H9 (cell line): Measurements from ENCODE around the gene THSD4. TPM values are rescaled to one million over a fixed set of nuclear protein-coding genes. Genes with fewer than 3 reads are reported as not detected.

Experiments used
- DNase-seq: peaks from one replicate; pipeline ENCODE4 v3.0.0-alpha.2; 2017
- H2AFZ ChIP-seq: one replicate; pipeline ENCODE4 v1.6.1; 2013; ENCODE audit warnings: mild to moderate bottlenecking, low read length, control low read depth, moderate library complexity
- H2AK5ac ChIP-seq: 2 replicates; pipeline ENCODE4 v1.6.1; 2013; ENCODE audit warnings: low read length, control low read depth, mixed read lengths; ENCODE audit not compliant: insufficient read length
- H2BK120ac ChIP-seq: one replicate; pipeline ENCODE4 v1.6.1; 2013; ENCODE audit warnings: low read depth, mild to moderate bottlenecking, low read length, control low read depth, inconsistent platforms; ENCODE audit not compliant: poor library complexity, severe bottlenecking
- H2BK12ac ChIP-seq: 2 replicates; pipeline ENCODE4 v1.6.1; 2013; ENCODE audit warnings: low read length, control low read depth, mixed read lengths, low read depth; ENCODE audit not compliant: insufficient read length
- H2BK15ac ChIP-seq: 2 replicates; pipeline ENCODE4 v1.6.1; 2013; ENCODE audit warnings: low read depth, low read length, control low read depth
- H2BK20ac ChIP-seq: one replicate; pipeline ENCODE4 v1.6.1; 2013; ENCODE audit warnings: low read depth, mild to moderate bottlenecking, low read length, control low read depth, inconsistent platforms; ENCODE audit not compliant: poor library complexity, severe bottlenecking
- H2BK5ac ChIP-seq: 2 replicates; pipeline ENCODE4 v1.6.1; 2013; ENCODE audit warnings: low read length, control low read depth, mixed read lengths; ENCODE audit not compliant: insufficient read length
- H3K14ac ChIP-seq: 2 replicates; pipeline ENCODE4 v1.6.1; 2013; ENCODE audit warnings: low read length, control low read depth; ENCODE audit not compliant: insufficient read depth
- H3K18ac ChIP-seq: 2 replicates; pipeline ENCODE4 v1.6.1; 2013; ENCODE audit warnings: low read depth, mild to moderate bottlenecking, mixed read lengths, low read length, control low read depth; ENCODE audit not compliant: insufficient read length
- H3K23ac ChIP-seq: 2 replicates; pipeline ENCODE4 v1.6.1; 2013; ENCODE audit warnings: low read length, control low read depth, mixed read lengths, low read depth; ENCODE audit not compliant: insufficient read length
- H3K23me2 ChIP-seq: 2 replicates; pipeline ENCODE4 v1.6.1; 2013; ENCODE audit warnings: low read depth, mild to moderate bottlenecking, mixed read lengths, low read length, control low read depth; ENCODE audit not compliant: insufficient read length, poor library complexity, severe bottlenecking
- H3K27ac ChIP-seq: 2 replicates; pipeline ENCODE4 v1.5.1; 2013; ENCODE audit warnings: low read length, control low read depth, mixed read lengths, low read depth; ENCODE audit not compliant: insufficient read length
- H3K27me3 ChIP-seq: 2 replicates; pipeline ENCODE4 v1.6.1; 2013; ENCODE audit warnings: low read length, control low read depth, inconsistent platforms; ENCODE audit not compliant: insufficient read depth
- H3K4ac ChIP-seq: 2 replicates; pipeline ENCODE4 v1.6.1; 2013; ENCODE audit warnings: low read depth, mild to moderate bottlenecking, control low read depth, inconsistent platforms, low read length, moderate library complexity
- H3K4me1 ChIP-seq: 2 replicates; pipeline ENCODE4 v1.6.1; 2013; ENCODE audit warnings: low read length, control low read depth, inconsistent platforms; ENCODE audit not compliant: insufficient read depth
- H3K4me2 ChIP-seq: 2 replicates; pipeline ENCODE4 v1.6.1; 2013; ENCODE audit warnings: low read length, control low read depth, mixed read lengths; ENCODE audit not compliant: insufficient read length, insufficient read depth
- H3K56ac ChIP-seq: 2 replicates; pipeline ENCODE4 v1.6.1; 2013; ENCODE audit warnings: low read depth, mild to moderate bottlenecking, mixed read lengths, low read length, control low read depth; ENCODE audit not compliant: insufficient read length
- H3K79me1 ChIP-seq: 2 replicates; pipeline ENCODE4 v1.6.1; 2013; ENCODE audit warnings: low read depth, mild to moderate bottlenecking, moderate library complexity, low read length, control low read depth, inconsistent platforms; ENCODE audit not compliant: insufficient read depth, poor library complexity, severe bottlenecking
- H3K79me2 ChIP-seq: 2 replicates; pipeline ENCODE4 v1.6.1; 2013; ENCODE audit warnings: low read length, control low read depth, inconsistent platforms; ENCODE audit not compliant: insufficient read depth
- H3K9ac ChIP-seq: 2 replicates; pipeline ENCODE4 v1.6.1; 2013; ENCODE audit warnings: low read length, control low read depth, mixed read lengths; ENCODE audit not compliant: insufficient read length; ENCODE audit errors: extremely low read depth
- H3K9me3 ChIP-seq: one replicate; pipeline ENCODE4 v1.6.1; 2013; ENCODE audit warnings: low read depth, low read length, inconsistent platforms; ENCODE audit not compliant: control insufficient read depth
- H3T11ph ChIP-seq: one replicate; pipeline ENCODE4 v1.6.1; 2013; ENCODE audit warnings: mild to moderate bottlenecking, low read length, control low read depth, inconsistent platforms
- H4K20me1 ChIP-seq: one replicate; pipeline ENCODE4 v1.6.1; 2013; ENCODE audit not compliant: control insufficient read depth, insufficient read length, insufficient read depth
- H4K5ac ChIP-seq: 2 replicates; pipeline ENCODE4 v1.6.1; 2013; ENCODE audit warnings: low read depth, mild to moderate bottlenecking, mixed read lengths, low read length, control low read depth; ENCODE audit not compliant: insufficient read length
- H4K8ac ChIP-seq: replicated peaks from 2 replicates; pipeline ENCODE4 v1.6.1; 2013; ENCODE audit warnings: low read length, control low read depth, mixed read lengths, low read depth; ENCODE audit not compliant: insufficient read length
- H4K91ac ChIP-seq: 2 replicates; pipeline ENCODE4 v1.6.1; 2013; ENCODE audit warnings: low read depth, mild to moderate bottlenecking, moderate library complexity, mixed read lengths, low read length, control low read depth; ENCODE audit not compliant: insufficient read length
- H3K27ac Mint-ChIP-seq, 3 experiments: 2 replicates in 2 of 3; 3 replicates in 1 of 3; pipeline ENCODE4 v1.8.0; 2020 to 2021; ENCODE audit warnings: mixed read lengths in 3 of 3, mild to moderate bottlenecking in 1 of 3, moderate library complexity in 1 of 3
- H3K27me3 Mint-ChIP-seq: 2 replicates; pipeline ENCODE4 v1.8.0; 2021; ENCODE audit warnings: low read depth, mild to moderate bottlenecking, moderate library complexity, mixed read lengths
- H3K36me3 Mint-ChIP-seq, 3 experiments: 2 replicates in 2 of 3; 3 replicates in 1 of 3; pipeline ENCODE4 v1.8.0; 2020 to 2021; ENCODE audit warnings: low read depth in 3 of 3, mixed read lengths in 3 of 3; ENCODE audit not compliant: insufficient read depth in 1 of 3
- H3K4me1 Mint-ChIP-seq, 2 experiments: 2 replicates each; pipeline ENCODE4 v1.8.0; 2020; ENCODE audit warnings: mixed read lengths in 2 of 2
- H3K4me3 Mint-ChIP-seq, 2 experiments: 2 replicates in 1 of 2; 3 replicates in 1 of 2; pipeline ENCODE4 v1.8.0; 2020 to 2021; ENCODE audit warnings: mild to moderate bottlenecking in 2 of 2, mixed read lengths in 2 of 2, moderate library complexity in 1 of 2
- H3K9me3 Mint-ChIP-seq, 2 experiments: 2 replicates in 1 of 2; 3 replicates in 1 of 2; pipeline ENCODE4 v1.8.0; 2020; ENCODE audit warnings: mild to moderate bottlenecking in 2 of 2, mixed read lengths in 2 of 2, moderate library complexity in 1 of 2
- CTCF ChIP-seq: fragments of 200-600 bp; sonication (generic); conservative IDR thresholded peaks from 3 replicates; pipeline ENCODE4 v1.8.0; 2021; ENCODE audit warnings: antibody characterized with exemption, mild to moderate bottlenecking
- WGBS: extraction: QIAGEN DNeasy Blood & Tissue Kit; methylation state at CpG from one replicate; pipeline ENCODE4 v1.1.7; 2013; ENCODE audit warnings: missing lambda C conversion rate, low lambda C conversion rate, mixed read lengths; ENCODE audit not compliant: insufficient read length; ENCODE audit errors: extremely low coverage; 5-methylcytosine and 5-hydroxymethylcytosine counted together
- total RNA-seq: library from RNA; stranded (reverse); gene quantifications from 2 replicates; pipeline ENCODE4 v1.2.1, GENCODE V29; 2021

Gene THSD4
- total RNA-seq, 1 experiment from 2014 or later = 5.5 TPM

GRCh38 chr15:71250936-71251583 lies 135.8 kb downstream of the THSD4 start:
- no peak overlapping the region for H3K14ac ChIP-seq
- H3K23ac ChIP-seq = no peak overlapping the region
- H3T11ph ChIP-seq = no peak overlapping the region
- no peak overlapping the region for H2BK15ac ChIP-seq
- no peak overlapping the region for H4K8ac ChIP-seq
- H3K56ac ChIP-seq = no peak overlapping the region
- no peak overlapping the region for H3K4me2 ChIP-seq
- no CpG with 5 or more reads among the region's 2 CpGs for WGBS
- Mint-ChIP-seq H3K27ac (no peak overlapping the region), H3K4me1 (no peaks in the 10 kb centered on the region), H3K9me3 (no peaks in the 10 kb centered on the region), H3K36me3 (no peaks in the 10 kb centered on the region; a peak in 1 of 7 replicates), H3K4me3 (no peak overlapping the region), H3K27me3 (no peaks in the 10 kb centered on the region; the same call in 1 of the 2 replicates)
- H2BK5ac ChIP-seq = no peak overlapping the region
- no peak overlapping the region for H2BK12ac ChIP-seq
- no peak for TF ChIP-seq CTCF
- no peaks in the 10 kb centered on the region for H3K23me2 ChIP-seq
- no peak for DNase-seq
- no peak overlapping the region for H2BK20ac ChIP-seq
- no peaks in the 10 kb centered on the region for H3K27me3 ChIP-seq
- no peak overlapping the region for H4K5ac ChIP-seq
- no peak overlapping the region for H2AFZ ChIP-seq
- H3K4ac ChIP-seq = no peak overlapping the region
- H4K20me1 ChIP-seq = no peaks in the 10 kb centered on the region
- no peaks in the 10 kb centered on the region for H3K79me2 ChIP-seq
- H3K18ac ChIP-seq = no peak overlapping the region
- H3K9ac ChIP-seq = no peak overlapping the region
- H3K4me1 ChIP-seq = no peaks in the 10 kb centered on the region
- H2BK120ac ChIP-seq = no peak overlapping the region
- no peaks in the 10 kb centered on the region for H3K9me3 ChIP-seq
- H2AK5ac ChIP-seq = no peak overlapping the region
- H3K27ac ChIP-seq = no peak overlapping the region
- H3K79me1 ChIP-seq = no peaks in the 10 kb centered on the region
- no peak overlapping the region for H4K91ac ChIP-seq
